ENCODE measurements around the gene ATG9A. TPM values are rescaled to one million over a fixed set of nuclear protein-coding genes. Genes with fewer than 3 reads are reported as not detected.

ATG9A gene
- total RNA-seq, 1 donor from 2014 or later, result 48.8 TPM

DNA sequence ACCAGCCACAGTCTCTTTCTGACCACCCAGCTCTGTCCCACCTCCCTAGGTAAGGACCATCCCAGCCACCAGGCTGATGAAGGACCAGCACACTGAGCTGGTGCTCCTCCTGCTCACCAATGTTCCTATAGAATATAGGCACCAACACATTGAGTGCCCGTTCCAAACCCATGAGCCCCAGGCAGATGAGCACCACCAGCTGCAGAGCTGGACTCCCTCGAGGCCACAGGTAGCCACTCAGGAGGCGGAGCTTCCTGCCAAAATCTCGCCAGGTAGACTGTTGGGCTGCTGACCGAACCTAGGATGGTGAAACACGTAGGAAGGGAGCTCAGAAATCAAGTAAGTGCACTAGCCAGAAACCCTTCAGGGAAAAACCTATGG, 12.9 kb downstream of the ATG9A start:
- no peaks in the 10 kb centered on the region for H3K27me3 Mint-ChIP-seq (ENCODE audit: low read depth, unreplicated experiment)
- no peaks in the 10 kb centered on the region for H3K9me3 Mint-ChIP-seq (ENCODE audit: unreplicated experiment)
- H3K27ac Mint-ChIP-seq (ENCODE audit: unreplicated experiment), result peak overlapping the region; percentile 62
- Histone ChIP-seq H3K9ac (ENCODE audit: low read length) (no peak overlapping the region), H2AFZ (ENCODE audit: low read depth, low read length) (no peak overlapping the region), H3K4me1 (ENCODE audit: insufficient read depth, low read length) (peaks cover 23% of the 10 kb centered on the region), H3K36me3 (ENCODE audit: insufficient read depth, low read length) (peaks cover 9% of the 10 kb centered on the region), H4K20me1 (ENCODE audit: insufficient read depth, low read length) (peaks cover 10% of the 10 kb centered on the region), H3K79me2 (ENCODE audit: insufficient read depth, low read length) (peaks cover 8% of the 10 kb centered on the region), H3K27me3 (ENCODE audit: insufficient read depth, low read length) (no peaks in the 10 kb centered on the region), H3K4me2 (ENCODE audit: low read length) (no peak overlapping the region), H3K27ac (ENCODE audit: low read depth, low read length) (no peak overlapping the region), H3K9me3 (ENCODE audit: insufficient read depth, low read depth, low read length) (no peaks in the 10 kb centered on the region), H3K4me3 (ENCODE audit: insufficient read depth, low read depth, low read length) (no peak overlapping the region)
- H3K4me1 Mint-ChIP-seq (ENCODE audit: low read depth, unreplicated experiment), result peaks cover 6% of the 10 kb centered on the region
- peaks cover 30% of the 10 kb centered on the region for H3K36me3 Mint-ChIP-seq (ENCODE audit: low read depth, unreplicated experiment)
- DNase-seq (ENCODE audit: low read depth), result no peak
- H3K4me3 Mint-ChIP-seq (ENCODE audit: unreplicated experiment), result peak overlapping the region; percentile 54
- no peak for FAIRE-seq
- no peak for TF ChIP-seq EZH2 (IDR thresholded peaks at IDR 0.05; ENCODE audit: insufficient read depth, low read length)
- TF ChIP-seq, protein P1, sequence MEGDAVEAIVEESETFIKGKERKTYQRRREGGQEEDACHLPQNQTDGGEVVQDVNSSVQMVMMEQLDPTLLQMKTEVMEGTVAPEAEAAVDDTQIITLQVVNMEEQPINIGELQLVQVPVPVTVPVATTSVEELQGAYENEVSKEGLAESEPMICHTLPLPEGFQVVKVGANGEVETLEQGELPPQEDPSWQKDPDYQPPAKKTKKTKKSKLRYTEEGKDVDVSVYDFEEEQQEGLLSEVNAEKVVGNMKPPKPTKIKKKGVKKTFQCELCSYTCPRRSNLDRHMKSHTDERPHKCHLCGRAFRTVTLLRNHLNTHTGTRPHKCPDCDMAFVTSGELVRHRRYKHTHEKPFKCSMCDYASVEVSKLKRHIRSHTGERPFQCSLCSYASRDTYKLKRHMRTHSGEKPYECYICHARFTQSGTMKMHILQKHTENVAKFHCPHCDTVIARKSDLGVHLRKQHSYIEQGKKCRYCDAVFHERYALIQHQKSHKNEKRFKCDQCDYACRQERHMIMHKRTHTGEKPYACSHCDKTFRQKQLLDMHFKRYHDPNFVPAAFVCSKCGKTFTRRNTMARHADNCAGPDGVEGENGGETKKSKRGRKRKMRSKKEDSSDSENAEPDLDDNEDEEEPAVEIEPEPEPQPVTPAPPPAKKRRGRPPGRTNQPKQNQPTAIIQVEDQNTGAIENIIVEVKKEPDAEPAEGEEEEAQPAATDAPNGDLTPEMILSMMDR (IDR thresholded peaks at IDR 0.05; ENCODE audit: insufficient read depth, low read depth, low read length), result no peak

DNA sequence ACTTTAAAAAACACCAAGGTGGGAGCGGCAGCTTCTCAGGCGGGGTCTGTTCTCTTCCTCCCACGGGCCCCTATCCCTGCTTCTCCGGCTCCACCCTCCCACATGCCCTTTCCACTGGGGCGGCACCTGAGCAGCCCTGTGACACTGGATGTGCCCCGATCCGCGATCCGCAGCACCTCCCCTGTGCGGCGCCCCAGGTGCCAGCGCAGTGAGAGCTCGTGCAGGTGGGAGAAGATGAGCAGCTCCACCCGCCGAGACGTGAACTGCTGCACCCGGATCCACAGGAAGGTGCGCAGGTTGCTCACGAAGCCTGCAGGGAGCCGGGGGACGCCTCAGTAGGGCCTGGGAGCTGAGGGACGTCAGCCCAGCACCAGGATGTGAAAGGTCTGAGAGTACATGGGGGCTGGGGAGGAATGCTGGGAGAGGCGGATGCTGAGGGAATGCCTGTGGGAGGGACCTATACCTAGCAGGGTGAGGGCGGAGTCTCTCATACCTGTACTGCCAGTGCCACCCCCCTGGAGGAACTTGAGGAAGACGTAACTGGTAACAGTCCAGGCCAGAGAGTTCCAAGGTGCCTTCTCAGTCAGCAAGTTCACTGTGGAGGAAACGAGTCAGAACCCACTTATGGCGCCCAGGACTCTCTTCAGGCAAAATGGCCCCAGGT, 13.4 kb downstream of the ATG9A start:
- Histone ChIP-seq H3K4me1 (ENCODE audit: insufficient read depth, low read length) (peaks cover 23% of the 10 kb centered on the region), H4K20me1 (ENCODE audit: insufficient read depth, low read length) (peaks cover 10% of the 10 kb centered on the region), H3K9ac (ENCODE audit: low read length) (no peak overlapping the region), H3K9me3 (ENCODE audit: insufficient read depth, low read depth, low read length) (no peaks in the 10 kb centered on the region), H3K36me3 (ENCODE audit: insufficient read depth, low read length) (peaks cover 7% of the 10 kb centered on the region), H3K79me2 (ENCODE audit: insufficient read depth, low read length) (peaks cover 8% of the 10 kb centered on the region), H3K27ac (ENCODE audit: low read depth, low read length) (no peak overlapping the region), H3K4me3 (ENCODE audit: insufficient read depth, low read depth, low read length) (no peak overlapping the region), H3K4me2 (ENCODE audit: low read length) (no peak overlapping the region), H3K27me3 (ENCODE audit: insufficient read depth, low read length) (no peaks in the 10 kb centered on the region), H2AFZ (ENCODE audit: low read depth, low read length) (no peak overlapping the region)
- TF ChIP-seq, protein P1 (IDR thresholded peaks at IDR 0.05; ENCODE audit: insufficient read depth, low read depth, low read length), result no peak
- no peak for TF ChIP-seq EZH2 (IDR thresholded peaks at IDR 0.05; ENCODE audit: insufficient read depth, low read length)
- Mint-ChIP-seq H3K36me3 (ENCODE audit: low read depth, unreplicated experiment) (peaks cover 25% of the 10 kb centered on the region), H3K4me1 (ENCODE audit: low read depth, unreplicated experiment) (peaks cover 6% of the 10 kb centered on the region), H3K4me3 (ENCODE audit: unreplicated experiment) (no peak overlapping the region), H3K27me3 (ENCODE audit: low read depth, unreplicated experiment) (no peaks in the 10 kb centered on the region), H3K27ac (ENCODE audit: unreplicated experiment) (no peak overlapping the region), H3K9me3 (ENCODE audit: unreplicated experiment) (no peaks in the 10 kb centered on the region)
- FAIRE-seq, result no peak
- DNase-seq (ENCODE audit: low read depth), result no peak

DNA sequence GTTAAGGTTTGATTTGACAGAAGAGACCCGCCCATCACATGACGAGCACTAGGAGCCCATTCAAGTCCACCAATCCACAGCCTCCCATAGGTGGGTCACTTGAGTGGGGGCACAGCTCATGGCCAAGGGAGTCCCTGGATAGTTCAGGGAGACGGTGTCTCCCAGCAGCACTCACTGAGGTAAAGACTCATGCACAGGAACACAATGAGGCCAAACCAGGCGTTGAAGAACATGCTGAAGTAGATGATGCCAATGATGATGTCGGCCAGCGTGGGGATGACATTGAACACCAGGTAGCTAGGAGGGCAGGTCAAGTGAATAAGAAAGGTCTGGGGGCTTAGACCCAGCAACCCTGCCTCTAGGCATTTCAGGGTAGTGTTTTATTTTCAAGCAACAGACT, 14.7 kb downstream of the ATG9A start:
- Mint-ChIP-seq H3K4me3 (ENCODE audit: unreplicated experiment) (no peak overlapping the region), H3K36me3 (ENCODE audit: low read depth, unreplicated experiment) (peaks cover 21% of the 10 kb centered on the region), H3K9me3 (ENCODE audit: unreplicated experiment) (no peaks in the 10 kb centered on the region), H3K27ac (ENCODE audit: unreplicated experiment) (peak overlapping the region; percentile 9), H3K4me1 (ENCODE audit: low read depth, unreplicated experiment) (peaks cover 6% of the 10 kb centered on the region), H3K27me3 (ENCODE audit: low read depth, unreplicated experiment) (no peaks in the 10 kb centered on the region)
- H2AFZ ChIP-seq (ENCODE audit: low read depth, low read length), result no peak overlapping the region
- H3K79me2 ChIP-seq (ENCODE audit: insufficient read depth, low read length), result peaks cover 8% of the 10 kb centered on the region
- H3K27ac ChIP-seq (ENCODE audit: low read depth, low read length), result no peak overlapping the region
- peaks cover 23% of the 10 kb centered on the region for H3K4me1 ChIP-seq (ENCODE audit: insufficient read depth, low read length)
- H3K36me3 ChIP-seq (ENCODE audit: insufficient read depth, low read length), result peaks cover 7% of the 10 kb centered on the region
- peaks cover 8% of the 10 kb centered on the region for H4K20me1 ChIP-seq (ENCODE audit: insufficient read depth, low read length)
- no peak overlapping the region for H3K4me2 ChIP-seq (ENCODE audit: low read length)
- no peak for TF ChIP-seq EZH2 (IDR thresholded peaks at IDR 0.05; ENCODE audit: insufficient read depth, low read length)
- TF ChIP-seq, protein P1 (IDR thresholded peaks at IDR 0.05; ENCODE audit: insufficient read depth, low read depth, low read length), result no peak
- H3K4me3 ChIP-seq (ENCODE audit: insufficient read depth, low read depth, low read length), result no peak overlapping the region
- DNase-seq (ENCODE audit: low read depth) (no peak), FAIRE-seq (no peak)
- no peaks in the 10 kb centered on the region for H3K27me3 ChIP-seq (ENCODE audit: insufficient read depth, low read length)
- no peak overlapping the region for H3K9ac ChIP-seq (ENCODE audit: low read length)
- no peaks in the 10 kb centered on the region for H3K9me3 ChIP-seq (ENCODE audit: insufficient read depth, low read depth, low read length)

Measured in astrocyte (in vitro differentiated cells and primary cell).